HUDEP-2 (cell line): ENCODE measurements around the gene RPS21.

Experiments
- DNase-seq, 76 experiments: peaks; one replicate each; lab custom pipeline; 2025; ENCODE audit not compliant: unreplicated experiment in 76 of 76; lab: John Stamatoyannopoulos, UW

Gene RPS21

GRCh38 chr20:62437927-62438326, 51.0 kb downstream of the RPS21 start:
- no peak for DNase-seq
